Placental epithelial cell (primary cell): ENCODE data around the gene PAFAH2. TPM values are rescaled to one million over a fixed set of nuclear protein-coding genes. Genes with fewer than 3 reads are reported as not detected.

Source experiments
- small RNA-seq: library from RNA; depleted of rRNA; stranded (forward); fragments of <200 nt; gene quantifications from one replicate; pipeline ENCODE3, GENCODE V24; 2012
- total RNA-seq: library from RNA; depleted of rRNA; stranded (reverse); fragments of >200 nt; gene quantifications from 2 replicates; pipeline ENCODE4 v1.2.3, GENCODE V29; 2012

Gene PAFAH2
- 8.5 and 9.4 TPM in 2 replicates for total RNA-seq

DNA sequence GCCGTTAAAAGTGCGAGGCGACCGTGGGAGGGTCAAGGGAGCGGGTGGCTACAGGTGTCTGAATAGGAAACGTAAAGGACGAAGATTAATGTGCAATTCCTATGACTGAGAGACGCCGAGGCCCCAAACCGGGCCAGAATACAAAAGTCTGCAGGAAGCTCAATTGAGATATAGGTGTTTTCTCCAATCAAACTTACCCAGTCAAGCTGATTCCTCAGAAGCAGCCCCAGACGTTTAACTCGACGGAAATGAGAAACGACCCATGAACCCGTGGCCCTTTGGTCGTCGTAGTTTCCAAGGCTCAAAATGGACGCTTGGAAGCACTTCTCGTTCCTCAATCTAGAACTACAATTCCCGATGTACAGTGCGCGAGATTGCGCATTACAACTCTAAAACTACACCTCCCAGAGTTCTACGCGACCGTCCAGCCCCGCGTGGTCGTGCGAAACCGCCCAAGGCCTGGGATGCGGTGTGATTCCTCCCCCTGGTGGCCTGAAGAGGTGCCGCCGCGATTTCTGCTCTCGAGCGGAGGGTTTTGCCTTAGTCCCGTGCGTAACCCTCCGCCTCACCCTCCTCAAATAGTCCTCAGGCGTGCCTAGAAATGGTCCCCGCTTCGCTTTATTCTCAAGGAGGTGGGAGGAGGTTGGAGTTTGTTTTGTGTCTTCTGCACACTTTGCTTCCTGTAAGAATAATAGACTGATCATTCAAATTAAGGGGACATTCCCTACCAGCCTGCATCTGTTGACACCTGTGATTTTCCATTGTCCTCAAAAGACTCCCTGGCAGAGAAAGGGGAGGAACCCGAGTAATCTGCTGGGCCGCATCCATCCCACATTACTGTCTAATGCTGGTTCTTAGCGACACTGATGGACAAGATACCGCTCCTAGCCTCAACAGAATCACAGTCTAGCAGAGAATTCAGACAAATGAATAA, at the start of gene PAFAH2:
TSS of gene PAFAH2 (minus strand) at position 236 of the 934 bp plus-strand sequence. CDS start 7,247 bp downstream, outside the sequence.

DNA sequence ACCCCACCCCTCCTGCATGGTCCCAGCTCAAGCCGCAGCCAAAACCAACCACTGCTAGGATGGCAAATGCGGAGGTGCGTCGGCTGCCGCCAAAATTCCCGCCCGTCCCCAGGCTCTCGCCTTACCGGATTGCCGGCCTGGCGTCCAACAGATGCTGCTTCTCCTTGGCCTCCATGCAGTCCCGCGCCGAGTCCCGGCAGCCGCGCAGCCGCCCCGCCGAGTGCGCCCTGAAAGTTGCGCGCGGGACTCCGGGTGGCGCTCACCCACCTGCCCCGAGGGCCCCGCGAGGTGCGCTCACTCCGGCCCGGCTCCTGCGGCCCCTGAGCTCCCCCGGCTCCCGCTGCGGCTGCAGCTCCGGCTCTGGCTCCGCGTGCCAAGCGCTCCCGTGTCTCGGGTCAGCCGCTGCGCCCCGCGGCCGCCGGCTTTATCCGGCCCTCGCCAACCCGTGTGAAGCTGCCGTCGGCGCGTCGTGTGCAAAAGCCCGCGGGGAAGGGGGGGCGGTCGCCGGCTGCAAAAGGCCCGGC, 47.9 kb upstream of the PAFAH2 start, which contains the start of gene SLC30A2:
TSS of gene SLC30A2 (minus strand) at position 397 of the 524 bp plus-strand sequence. CDS start at position 175, 222 bp downstream.

DNA sequence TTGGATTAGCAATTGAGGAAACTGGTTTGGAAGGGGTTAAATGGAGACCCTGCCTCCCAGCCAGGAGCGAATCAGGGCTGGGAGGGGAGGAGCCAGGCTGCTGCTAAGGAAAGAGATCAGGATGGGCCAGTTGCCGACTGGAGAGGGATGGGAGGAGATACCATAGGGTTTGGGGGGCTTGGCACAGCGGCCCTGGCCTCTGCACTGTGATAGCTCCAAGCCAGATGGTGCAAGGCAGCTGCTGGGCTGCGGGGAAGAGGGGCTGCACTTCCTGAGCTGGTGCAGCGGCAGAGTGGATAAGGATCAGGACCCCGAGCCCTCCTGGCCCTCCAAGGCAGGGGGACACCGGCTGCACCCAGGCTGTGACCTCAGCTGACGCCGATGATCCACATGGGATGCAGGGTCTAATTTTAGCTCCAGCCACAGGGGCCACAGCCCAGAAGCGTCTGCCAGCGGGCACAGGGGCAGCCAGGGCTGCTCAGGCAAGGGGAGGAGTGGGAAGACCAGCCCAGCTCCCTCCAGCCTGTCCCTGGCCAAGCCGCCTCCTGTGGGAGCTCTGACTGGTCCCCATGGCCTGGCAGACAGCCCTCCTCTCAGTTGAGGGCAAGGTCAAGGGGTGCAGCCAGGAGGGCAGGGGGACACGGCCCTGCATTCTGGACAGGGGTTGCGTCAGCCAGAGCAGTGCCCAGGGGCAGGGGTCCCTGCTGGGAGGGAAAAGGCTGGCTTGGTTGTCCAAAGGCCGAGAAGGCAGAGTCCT, 24.0 kb upstream of the PAFAH2 start, which contains the start of gene EXTL1:
TSS of gene EXTL1 (plus strand) at position 129 of the 757 bp plus-strand sequence. CDS start 872 bp downstream, outside the sequence.

Small RNA genes lying within 50 kb of the gene (small RNA-seq; reads per million reads assigned to genes)
- gene RF00283 (not detected), gene RF00492 (not detected), gene RNU6-110P (not detected)

Other genes with a start within 250 kb of the PAFAH2 start
- 14.1 and 25.4 TPM in 2 replicates for gene SELENON, start 197.9 kb downstream of the PAFAH2 start, total RNA-seq
- 66.3 and 66.4 TPM in 2 replicates for gene MTFR1L, start 178.1 kb downstream of the PAFAH2 start, total RNA-seq
- gene AUNIP, start 138.6 kb downstream of the PAFAH2 start, total RNA-seq = 1.2 and 1.8 TPM in 2 replicates
- 33.5 and 51.4 TPM in 2 replicates for gene PAQR7, start 122.4 kb downstream of the PAFAH2 start, total RNA-seq
- 67.9 and 81.9 TPM in 2 replicates for gene STMN1, start 91.6 kb downstream of the PAFAH2 start, total RNA-seq
- gene EXTL1, start 23.7 kb upstream of the PAFAH2 start, total RNA-seq = 4.7 and 6.7 TPM in 2 replicates
- 2.2 and 16.9 TPM in 2 replicates for gene SLC30A2, start 48.1 kb upstream of the PAFAH2 start, total RNA-seq
- 0.11 and 13.0 TPM in 2 replicates for gene TRIM63, start 69.6 kb upstream of the PAFAH2 start, total RNA-seq
- gene PDIK1L, start 113.8 kb upstream of the PAFAH2 start, total RNA-seq = 3.6 and 3.9 TPM in 2 replicates
- gene FAM110D, start 161.0 kb upstream of the PAFAH2 start, total RNA-seq = not detected in 2 replicates
- not detected in 2 replicates for gene C1orf232, start 170.9 kb upstream of the PAFAH2 start, total RNA-seq
- gene ZNF593, start 171.8 kb upstream of the PAFAH2 start, total RNA-seq = 26.9 and 40.8 TPM in 2 replicates
- under 0.01 TPM in 1 of 2 replicates, not detected in the other for gene ZNF593OS, start 173.8 kb upstream of the PAFAH2 start, total RNA-seq
- gene CNKSR1, start 179.4 kb upstream of the PAFAH2 start, total RNA-seq = 39.3 and 46.1 TPM in 2 replicates
- gene CATSPER4, start 192.5 kb upstream of the PAFAH2 start, total RNA-seq = under 0.01 TPM in 1 of 2 replicates, not detected in the other
- gene CEP85, start 236.1 kb upstream of the PAFAH2 start, total RNA-seq = 9.1 and 15.3 TPM in 2 replicates